OCI-LY7 (cell line): Measurements from ENCODE around the gene FIGNL2.

Experiments
- CTCF ChIP-seq: fragments of 200-600 bp; sonication (generic); conservative IDR thresholded peaks from 2 replicates; pipeline ENCODE4 v1.5.1; 2014; ENCODE audit warnings: mild to moderate bottlenecking, antibody characterized with exemption, low read length, moderate library complexity, mixed read lengths
- EZH2phosphoT487 ChIP-seq: fragments of 200-600 bp; sonication (generic); IDR thresholded peaks from 2 replicates; pipeline ENCODE4 v1.6.1; 2018; ENCODE audit warnings: low read depth, borderline replicate concordance, mild to moderate bottlenecking, mixed run types, antibody characterized with exemption, low read length, moderate library complexity, mixed read lengths

DNA sequence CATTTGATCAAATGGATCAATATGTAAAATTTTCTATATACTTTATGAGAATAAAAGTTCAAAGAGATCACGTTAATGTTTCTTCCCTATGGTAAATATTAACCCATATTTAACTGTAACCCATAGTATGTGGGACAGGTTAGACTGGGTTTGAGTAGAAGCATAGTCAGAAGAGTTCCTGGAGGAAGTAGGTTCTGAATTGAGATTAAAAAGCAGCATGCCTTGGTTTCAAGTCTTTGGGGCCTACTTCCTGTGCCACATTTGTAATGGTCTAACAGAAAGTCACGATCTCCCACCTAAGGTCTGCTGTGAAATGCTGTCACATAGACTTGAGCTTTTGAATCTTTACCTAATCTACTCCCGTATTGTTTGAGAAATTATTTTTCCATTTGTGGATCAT is 63.8 kb downstream of the FIGNL2 start:
- TF ChIP-seq EZH2phosphoT487 (no peak), CTCF (no peak)
